IPS-20b (cell line): ENCODE measurements around the gene ST8SIA2.

Experiments used
- H3K27ac ChIP-seq: one replicate; pipeline ENCODE4 v1.5.1; 2013; ENCODE audit warnings: low read length
- H3K27me3 ChIP-seq: 2 replicates; pipeline ENCODE4 v1.6.1; 2013; ENCODE audit warnings: mild to moderate bottlenecking, low read length, inconsistent platforms; ENCODE audit not compliant: insufficient read depth
- H3K36me3 ChIP-seq: 2 replicates; pipeline ENCODE4 v1.6.1; 2013; ENCODE audit warnings: low read depth, mild to moderate bottlenecking, inconsistent platforms, low read length, moderate library complexity; ENCODE audit not compliant: insufficient read depth
- H3K4me1 ChIP-seq: 2 replicates; pipeline ENCODE4 v1.6.1; 2013; ENCODE audit warnings: mild to moderate bottlenecking, control low read depth, inconsistent platforms, low read length, moderate library complexity; ENCODE audit not compliant: insufficient read depth
- H3K4me3 ChIP-seq: 2 replicates; pipeline ENCODE4 v1.5.1; 2013; ENCODE audit warnings: mild to moderate bottlenecking, low read length, inconsistent platforms
- H3K9ac ChIP-seq: 2 replicates; pipeline ENCODE4 v1.6.1; 2013; ENCODE audit warnings: low read depth, mild to moderate bottlenecking, inconsistent platforms, low read length, moderate library complexity
- H3K9me3 ChIP-seq: 2 replicates; pipeline ENCODE4 v1.6.1; 2013; ENCODE audit warnings: mild to moderate bottlenecking, low read depth, low read length, inconsistent platforms; ENCODE audit not compliant: insufficient read depth

ST8SIA2 gene

DNA sequence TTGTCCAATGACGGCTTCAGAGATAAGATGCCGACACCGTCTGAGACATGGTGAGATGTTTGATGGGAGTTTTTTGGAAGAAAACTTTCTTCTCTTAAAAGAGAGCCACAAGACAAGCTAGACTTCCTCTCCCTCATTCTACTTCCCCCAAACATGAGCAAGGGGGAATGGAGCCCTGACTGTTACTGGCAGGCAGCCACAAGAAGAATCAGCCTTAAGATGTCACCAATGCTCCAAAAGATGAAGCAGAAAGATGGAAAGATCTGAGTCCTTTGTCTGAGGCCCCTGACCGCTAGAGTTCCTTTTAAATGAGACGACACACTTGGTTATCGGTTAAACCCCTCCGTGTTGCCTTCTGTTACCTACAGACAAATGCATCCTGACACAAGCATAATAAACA is 108.7 kb downstream of the ST8SIA2 start:
- Histone ChIP-seq H3K9me3 (peaks cover 10% of the 10 kb centered on the region), H3K27ac (no peak overlapping the region), H3K9ac (no peak overlapping the region), H3K4me3 (no peak overlapping the region), H3K36me3 (no peaks in the 10 kb centered on the region), H3K4me1 (no peaks in the 10 kb centered on the region; the same call in 1 of the 2 replicates), H3K27me3 (no peaks in the 10 kb centered on the region)

DNA sequence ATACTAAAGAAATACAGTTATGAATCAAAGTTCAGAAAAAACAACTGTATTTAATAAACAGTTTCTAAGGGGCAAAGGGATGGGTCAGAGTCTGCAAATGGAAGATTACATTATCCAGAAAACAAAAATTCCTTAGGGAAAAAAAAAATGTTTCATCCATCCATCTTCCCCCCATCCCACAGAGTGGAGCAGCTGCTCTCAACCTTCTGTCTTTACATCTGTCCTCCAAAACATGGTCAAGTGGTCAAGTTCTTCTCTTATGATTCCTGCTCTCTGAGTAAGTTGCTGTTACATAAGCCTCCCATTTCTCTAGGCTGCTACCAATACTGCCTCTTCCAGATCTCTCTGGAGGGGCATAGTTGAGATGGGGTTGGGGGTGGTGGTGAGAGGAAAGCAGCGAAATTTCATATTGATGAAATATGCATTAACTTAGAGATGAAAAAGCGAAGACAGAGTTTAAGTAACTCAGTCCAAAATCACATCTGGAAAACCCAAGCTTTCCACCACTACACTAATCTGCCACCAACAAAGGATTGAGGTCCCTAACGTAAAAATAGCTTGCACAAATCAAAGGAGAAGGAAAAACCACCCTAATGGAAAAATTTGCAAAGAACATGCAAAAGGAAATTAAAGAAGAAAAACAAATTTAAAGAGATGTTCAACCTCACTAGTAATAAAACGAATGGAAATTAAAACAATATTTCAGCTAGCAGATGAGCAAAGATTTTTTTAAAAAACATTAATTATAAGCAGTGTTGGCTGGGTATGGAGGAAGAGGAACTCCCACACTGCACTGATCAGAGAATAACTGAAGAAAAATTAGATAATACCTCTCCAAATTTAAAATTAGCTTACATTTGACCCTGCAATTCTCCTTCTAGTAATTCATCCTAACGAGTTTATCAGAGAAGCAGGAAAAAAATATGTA is 109.5 kb downstream of the ST8SIA2 start:
- peaks cover 19% of the 10 kb centered on the region for H3K9me3 ChIP-seq
- no peaks in the 10 kb centered on the region for H3K27me3 ChIP-seq
- H3K4me1 ChIP-seq, result no peaks in the 10 kb centered on the region; the same call in 1 of the 2 replicates
- no peaks in the 10 kb centered on the region for H3K36me3 ChIP-seq
- H3K4me3 ChIP-seq, result no peak overlapping the region
- no peak overlapping the region for H3K9ac ChIP-seq
- H3K27ac ChIP-seq, result no peak overlapping the region

DNA sequence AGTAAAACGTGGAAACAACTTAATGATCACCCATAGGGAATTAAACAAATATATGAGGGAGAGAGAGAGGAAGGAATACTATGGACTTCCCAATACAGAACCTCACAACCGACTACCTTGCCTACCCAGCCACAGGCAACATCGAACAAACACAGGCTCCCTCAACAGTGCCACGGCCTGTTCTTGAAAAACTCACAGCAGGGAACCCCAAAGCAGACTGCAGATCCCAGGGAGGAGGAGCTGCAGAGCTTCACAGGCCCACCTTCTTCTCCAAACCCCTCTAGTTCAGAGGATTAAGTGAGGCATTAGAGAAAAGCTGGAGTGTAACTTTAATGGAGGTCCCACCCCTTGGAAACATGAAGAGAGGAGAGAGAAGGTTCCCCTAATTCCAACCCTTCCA is 110.2 kb downstream of the ST8SIA2 start:
- no peak overlapping the region for H3K9ac ChIP-seq
- no peaks in the 10 kb centered on the region; the same call in 1 of the 2 replicates for H3K4me1 ChIP-seq
- H3K36me3 ChIP-seq, result no peaks in the 10 kb centered on the region
- peaks cover 22% of the 10 kb centered on the region for H3K9me3 ChIP-seq
- no peak overlapping the region for H3K27ac ChIP-seq
- H3K27me3 ChIP-seq, result no peaks in the 10 kb centered on the region
- H3K4me3 ChIP-seq, result no peak overlapping the region

DNA sequence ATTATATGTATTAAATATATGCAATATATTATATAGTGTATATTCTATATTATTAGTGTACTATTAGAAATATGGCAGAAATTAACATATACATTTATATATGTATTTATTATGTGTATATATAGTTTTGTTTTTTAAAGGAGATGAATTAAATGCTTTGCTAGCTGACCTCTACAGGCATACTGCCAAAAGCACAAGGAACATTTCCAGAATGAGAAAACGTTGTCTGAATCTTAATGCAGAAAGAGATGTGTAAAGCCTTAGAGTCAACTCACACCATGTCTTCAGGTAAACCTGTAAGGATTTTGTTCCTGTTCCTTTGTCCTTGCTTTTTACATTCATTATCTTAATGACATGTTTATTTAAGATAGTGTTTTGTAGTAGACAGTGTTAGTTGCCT is 111.9 kb downstream of the ST8SIA2 start:
- Histone ChIP-seq H3K4me1 (peaks cover 7% of the 10 kb centered on the region), H3K36me3 (no peaks in the 10 kb centered on the region), H3K27ac (no peak overlapping the region), H3K9me3 (peaks cover 22% of the 10 kb centered on the region), H3K27me3 (no peaks in the 10 kb centered on the region), H3K4me3 (no peak overlapping the region), H3K9ac (no peak overlapping the region)

DNA sequence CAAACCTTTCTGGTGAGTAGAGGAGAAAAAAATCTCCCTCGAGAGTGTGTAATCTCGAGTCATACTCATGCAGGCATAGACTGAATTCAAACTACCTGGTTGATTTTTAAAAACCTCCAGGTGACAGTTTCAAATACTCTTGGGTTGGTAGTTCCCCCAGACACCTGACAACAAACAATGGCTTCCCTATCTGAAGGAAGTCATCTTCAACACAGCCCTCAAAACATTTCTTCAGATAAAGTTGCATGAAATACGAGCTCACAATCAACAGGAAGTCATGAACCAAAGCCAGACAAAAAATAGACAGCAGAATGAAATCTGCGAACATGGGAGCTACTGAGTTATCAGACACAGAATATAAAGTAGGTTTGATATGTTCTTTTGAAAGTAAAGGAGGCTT is 112.8 kb downstream of the ST8SIA2 start:
- Histone ChIP-seq H3K9ac (no peak overlapping the region), H3K4me1 (peaks cover 10% of the 10 kb centered on the region), H3K27me3 (no peaks in the 10 kb centered on the region), H3K36me3 (no peaks in the 10 kb centered on the region), H3K27ac (no peak overlapping the region), H3K4me3 (no peak overlapping the region), H3K9me3 (peaks cover 26% of the 10 kb centered on the region)

DNA sequence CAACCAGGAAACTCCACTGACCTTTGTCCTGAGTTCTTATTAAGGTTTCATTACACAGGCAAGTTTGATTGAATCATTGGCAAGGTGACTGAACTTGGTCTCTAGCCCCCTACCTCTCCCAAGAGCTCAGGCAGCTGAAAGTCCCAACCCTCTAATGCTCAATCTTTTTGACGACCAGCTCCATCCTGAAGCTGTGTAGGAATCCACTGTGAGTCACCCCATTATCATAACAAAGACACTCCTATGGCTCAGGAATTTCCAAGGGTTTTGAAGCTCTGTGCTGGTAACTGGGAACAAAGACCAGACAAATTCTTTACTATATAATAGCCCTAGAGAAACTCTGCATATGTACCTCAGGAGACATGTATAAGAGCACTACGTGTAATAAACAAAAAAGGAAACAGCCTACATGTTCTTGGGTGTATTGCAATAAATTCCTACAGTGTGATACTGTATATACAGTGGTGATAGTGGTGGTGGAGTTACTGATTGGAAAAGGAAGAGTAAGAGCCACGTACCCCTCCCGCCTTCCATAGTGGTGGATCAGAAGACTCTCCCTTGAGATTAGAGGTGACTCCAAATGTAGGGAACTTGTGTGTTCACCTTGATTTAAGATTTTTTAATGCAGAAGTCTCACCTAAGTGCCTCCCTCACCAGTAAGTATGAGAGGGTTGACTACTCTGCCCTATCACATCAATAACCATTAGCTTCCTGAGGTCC is 116.6 kb downstream of the ST8SIA2 start:
- Histone ChIP-seq H3K9me3 (peaks cover 36% of the 10 kb centered on the region), H3K27me3 (no peaks in the 10 kb centered on the region), H3K9ac (peak overlapping the region; percentile 40; the same call in 1 of the 2 replicates), H3K36me3 (no peaks in the 10 kb centered on the region), H3K27ac (peak overlapping the region; percentile 91), H3K4me3 (peak overlapping the region; percentile 2; the same call in 1 of the 2 replicates), H3K4me1 (peaks cover 10% of the 10 kb centered on the region)
